BJ (cell line): ENCODE data around the gene G3BP1. TPM values are rescaled to one million over a fixed set of nuclear protein-coding genes. Genes with fewer than 3 reads are reported as not detected.

Experiments
- CTCF ChIA-PET: fragments of 350-600 bp; formaldehyde crosslinking; extraction: SDS; loops from one replicate; lab custom pipeline; 2021; ENCODE audit warnings: antibody characterized with exemption, inconsistent platforms; lab: Yijun Ruan, JAX
- POLR2A ChIA-PET: fragments of 300-600 bp; sonication (Branson Sonifier 250); formaldehyde crosslinking; extraction: SDS; loops from one replicate; lab custom pipeline; 2021; ENCODE audit warnings: antibody characterized with exemption; lab: Charles Lee
- DNase-seq: peaks from one replicate; pipeline ENCODE4 v3.0.0-alpha.2; 2011; ENCODE audit warnings: low read depth
- H3K27me3 ChIP-seq: 2 replicates; pipeline ENCODE4 v1.6.0; 2011; ENCODE audit warnings: low read length; ENCODE audit not compliant: control insufficient read depth, insufficient read depth
- H3K36me3 ChIP-seq: 2 replicates; pipeline ENCODE4 v1.5.1; 2011; ENCODE audit warnings: low read length; ENCODE audit not compliant: control insufficient read depth, insufficient read depth
- H3K4me3 ChIP-seq: 2 replicates; pipeline ENCODE4 v1.5.1; 2011; ENCODE audit warnings: low read depth, mild to moderate bottlenecking, control low read depth, low read length
- polyA plus RNA-seq: library from polyadenylated mRNA; depleted of rRNA; stranded (reverse); fragments of >200 nt; gene quantifications from 2 replicates; pipeline ENCODE4 v1.2.3, GENCODE V29; 2011
- TF ChIP-seq, protein P1 (sequence below): IDR thresholded peaks from 2 replicates; pipeline ENCODE4 v1.5.1; 2011; ENCODE audit warnings: low read depth, mild to moderate bottlenecking, control low read depth, inconsistent platforms, low read length, moderate library complexity; ENCODE audit not compliant: insufficient read depth

The G3BP1 gene
- polyA plus RNA-seq, 1 experiment, result 59.1 TPM

DNA sequence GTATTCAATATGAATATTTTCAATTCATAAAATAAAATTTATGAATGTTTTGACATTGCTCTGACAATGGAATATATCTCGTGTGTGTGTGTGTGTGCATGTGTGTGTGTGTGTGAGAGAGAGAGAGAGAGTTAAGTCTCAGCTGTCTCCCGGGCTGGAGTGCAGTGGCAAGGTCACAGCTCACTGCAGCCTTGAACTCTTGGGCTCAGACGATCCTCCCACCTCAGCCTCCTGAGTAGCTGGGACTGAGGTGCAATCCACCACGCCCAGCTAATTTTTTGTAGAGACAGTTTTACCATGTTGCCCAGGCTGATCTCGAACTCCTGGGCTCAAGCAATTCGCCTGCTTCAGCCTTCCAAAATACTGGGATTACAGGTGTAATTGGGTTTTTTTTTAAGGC, 16.1 kb downstream of the G3BP1 start:
- TF ChIP-seq, protein P1, sequence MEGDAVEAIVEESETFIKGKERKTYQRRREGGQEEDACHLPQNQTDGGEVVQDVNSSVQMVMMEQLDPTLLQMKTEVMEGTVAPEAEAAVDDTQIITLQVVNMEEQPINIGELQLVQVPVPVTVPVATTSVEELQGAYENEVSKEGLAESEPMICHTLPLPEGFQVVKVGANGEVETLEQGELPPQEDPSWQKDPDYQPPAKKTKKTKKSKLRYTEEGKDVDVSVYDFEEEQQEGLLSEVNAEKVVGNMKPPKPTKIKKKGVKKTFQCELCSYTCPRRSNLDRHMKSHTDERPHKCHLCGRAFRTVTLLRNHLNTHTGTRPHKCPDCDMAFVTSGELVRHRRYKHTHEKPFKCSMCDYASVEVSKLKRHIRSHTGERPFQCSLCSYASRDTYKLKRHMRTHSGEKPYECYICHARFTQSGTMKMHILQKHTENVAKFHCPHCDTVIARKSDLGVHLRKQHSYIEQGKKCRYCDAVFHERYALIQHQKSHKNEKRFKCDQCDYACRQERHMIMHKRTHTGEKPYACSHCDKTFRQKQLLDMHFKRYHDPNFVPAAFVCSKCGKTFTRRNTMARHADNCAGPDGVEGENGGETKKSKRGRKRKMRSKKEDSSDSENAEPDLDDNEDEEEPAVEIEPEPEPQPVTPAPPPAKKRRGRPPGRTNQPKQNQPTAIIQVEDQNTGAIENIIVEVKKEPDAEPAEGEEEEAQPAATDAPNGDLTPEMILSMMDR, result no peak
- ChIA-PET POLR2A (no interaction called here), CTCF (interaction anchor here (0.7 kb wide), 1 partner anchor 11 kb away, joined by 3 read pairs; no protein-coding TSS in a partner anchor)
- H3K27me3 ChIP-seq, result no peaks in the 10 kb centered on the region
- no peak for DNase-seq
- H3K4me3 ChIP-seq, result no peak overlapping the region
- peaks cover 9% of the 10 kb centered on the region for H3K36me3 ChIP-seq

GRCh38 chr5:151793358-151793757, 21.6 kb downstream of the G3BP1 start:
- Histone ChIP-seq H3K4me3 (no peak overlapping the region), H3K36me3 (peaks cover 17% of the 10 kb centered on the region), H3K27me3 (no peaks in the 10 kb centered on the region)
- TF ChIP-seq, protein P1, result no peak
- CTCF ChIA-PET, result no interaction called here
- no peak for DNase-seq
- POLR2A ChIA-PET, result no interaction called here

GRCh38 chr5:151795426-151795825, 23.7 kb downstream of the G3BP1 start:
- H3K4me3 ChIP-seq, result no peak overlapping the region
- peaks cover 16% of the 10 kb centered on the region for H3K36me3 ChIP-seq
- no peak for DNase-seq
- TF ChIP-seq, protein P1, result no peak
- CTCF ChIA-PET, result no interaction called here
- POLR2A ChIA-PET, result no interaction called here
- H3K27me3 ChIP-seq, result no peaks in the 10 kb centered on the region

DNA sequence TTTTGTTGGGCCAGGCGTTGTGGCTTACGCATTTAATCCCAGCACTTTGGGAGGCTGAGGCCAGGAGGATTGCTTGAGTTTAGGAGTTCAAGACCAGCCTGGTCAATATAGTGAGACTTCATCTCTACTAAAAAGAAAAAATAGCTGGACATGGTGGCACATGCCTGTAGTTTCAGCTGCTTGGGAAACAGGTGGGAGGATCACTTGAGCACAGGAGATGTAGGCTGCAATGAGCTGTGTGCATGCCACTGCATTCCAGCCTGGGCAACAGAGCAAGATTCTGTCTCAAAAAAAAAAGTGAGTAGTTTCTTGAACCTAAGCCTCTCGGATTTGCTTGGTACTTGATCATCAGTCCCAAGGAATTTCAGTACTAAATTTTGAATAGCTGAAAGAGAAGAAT, 26.9 kb downstream of the G3BP1 start:
- no peak overlapping the region for H3K4me3 ChIP-seq
- no peak for DNase-seq
- ChIA-PET CTCF (interaction anchor here (1.1 to 1.5 kb wide), 3 partner anchors 9 to 14 kb away, joined by 3 read pairs; no protein-coding TSS in a partner anchor), POLR2A (no interaction called here)
- TF ChIP-seq, protein P1, result no peak
- H3K27me3 ChIP-seq, result no peaks in the 10 kb centered on the region
- peaks cover 16% of the 10 kb centered on the region for H3K36me3 ChIP-seq

- POLR2A ChIA-PET, result no interaction called here
- CTCF ChIA-PET, result interaction anchor here (1.2 to 1.5 kb wide), 2 partner anchors 10 to 14 kb away, joined by 3 read pairs; no protein-coding TSS in a partner anchor
- TF ChIP-seq, protein P1, result no peak
- Histone ChIP-seq H3K36me3 (peaks cover 15% of the 10 kb centered on the region), H3K4me3 (no peak overlapping the region), H3K27me3 (no peaks in the 10 kb centered on the region)
- DNase-seq, result no peak
These were observed 27.7 kb downstream of the G3BP1 start for GRCh38 chr5:151799407-151799806.
